CD4-positive, alpha-beta T cell (primary cell): ENCODE results near the gene MED27. TPM values are rescaled to one million over a fixed set of nuclear protein-coding genes. Genes with fewer than 3 reads are reported as not detected.

Experiments used
- ATAC-seq: fragments of 200-7000 bp; cut with Tn5 transposase; one replicate; pipeline ENCODE4 v1.10.0; 2022; ENCODE audit warnings: mild to moderate bottlenecking; ENCODE audit not compliant: poor library complexity
- CTCF ChIA-PET: fragments of 350-600 bp; sonication (Branson Sonifier 250); formaldehyde crosslinking; loops from one replicate; lab custom pipeline; 2021; ENCODE audit warnings: antibody characterized with exemption, inconsistent platforms; lab: Charles Lee
- POLR2A ChIA-PET: fragments of 350-600 bp; sonication (Branson Sonifier 250); formaldehyde crosslinking; loops from one replicate; lab custom pipeline; 2021; ENCODE audit warnings: antibody characterized with exemption, inconsistent platforms; lab: Charles Lee
- DNase-seq, 14 experiments: peaks; one replicate each; pipeline ENCODE4 v3.0.0-alpha.2; 2013 to 2020; ENCODE audit warnings: mixed read lengths in 2 of 14
- H3K27ac ChIP-seq, 2 donors: one replicate each; pipeline versions ENCODE4 v1.5.1 to v1.7.0; 2013; ENCODE audit warnings: low read length in 2 of 2, low read depth in 1 of 2, mild to moderate bottlenecking in 1 of 2
- H3K27me3 ChIP-seq, 2 experiments: 1 replicate in 1 of 2; 2 replicates in 1 of 2; pipeline versions ENCODE4 v1.6.1 to v1.7.0; 2013; ENCODE audit warnings: low read length in 2 of 2, control low read depth in 1 of 2, mild to moderate bottlenecking in 1 of 2, moderate library complexity in 1 of 2; ENCODE audit not compliant: insufficient read depth in 2 of 2, control insufficient read depth in 1 of 2
- H3K36me3 ChIP-seq: one replicate; pipeline ENCODE4 v1.6.1; 2013; ENCODE audit warnings: low read length, control low read depth; ENCODE audit not compliant: insufficient read depth
- H3K4me1 ChIP-seq: one replicate; pipeline ENCODE4 v1.6.1; 2013; ENCODE audit warnings: low read length, control low read depth; ENCODE audit not compliant: insufficient read depth
- H3K4me3 ChIP-seq: one replicate; pipeline ENCODE4 v1.5.1; 2013; ENCODE audit warnings: mild to moderate bottlenecking, low read length, moderate library complexity
- H3K9me3 ChIP-seq, 2 experiments: 1 replicate in 1 of 2; 2 replicates in 1 of 2; pipeline versions ENCODE4 v1.6.1 to v1.7.0; 2013; ENCODE audit warnings: low read length in 2 of 2, mild to moderate bottlenecking in 2 of 2, control low read depth in 1 of 2, moderate library complexity in 1 of 2; ENCODE audit not compliant: control insufficient read depth in 1 of 2, insufficient read depth in 1 of 2
- H3K27ac Mint-ChIP-seq: one replicate; pipeline ENCODE4 v1.8.0; 2020; ENCODE audit warnings: mixed read lengths
- H3K27me3 Mint-ChIP-seq: one replicate; pipeline ENCODE4 v1.8.0; 2021; ENCODE audit warnings: mixed read lengths
- H3K36me3 Mint-ChIP-seq: one replicate; pipeline ENCODE4 v1.8.0; 2021; ENCODE audit warnings: low read depth, mixed read lengths
- H3K4me1 Mint-ChIP-seq: one replicate; pipeline ENCODE4 v1.8.0; 2021; ENCODE audit warnings: low read depth, mixed read lengths
- H3K4me3 Mint-ChIP-seq: one replicate; pipeline ENCODE4 v1.8.0; 2020; ENCODE audit warnings: mild to moderate bottlenecking, mixed read lengths
- H3K9me3 Mint-ChIP-seq: one replicate; pipeline ENCODE4 v1.8.0; 2020; ENCODE audit warnings: mixed read lengths
- intact Hi-C, 2 experiments: fragments of 100-400 bp; cut with DNase I in 1 of 2; cut with micrococcal nuclease in 1 of 2; formaldehyde crosslinking; loops; one replicate each; pipeline versions ENCODE4 v1.15.1 to v1.9.0; 2023 to 2025; cut with DNase I, micrococcal nuclease
- total RNA-seq, 174 experiments: library from RNA in 2 of 174; stranded (reverse) in 2 of 174; gene quantifications; one replicate each; pipeline ENCODE4 v1.2.3 and lab custom pipeline; 2021 to 2026
- TF ChIP-seq, protein P1 (sequence below): fragments of 200-600 bp; IDR thresholded peaks from one replicate; pipeline ENCODE4 v1.8.0; 2022; ENCODE audit warnings: antibody characterized with exemption, mild to moderate bottlenecking

Gene MED27
- total RNA-seq, 2 experiments from 2014 or later: 15.0 to 17.4 TPM

DNA sequence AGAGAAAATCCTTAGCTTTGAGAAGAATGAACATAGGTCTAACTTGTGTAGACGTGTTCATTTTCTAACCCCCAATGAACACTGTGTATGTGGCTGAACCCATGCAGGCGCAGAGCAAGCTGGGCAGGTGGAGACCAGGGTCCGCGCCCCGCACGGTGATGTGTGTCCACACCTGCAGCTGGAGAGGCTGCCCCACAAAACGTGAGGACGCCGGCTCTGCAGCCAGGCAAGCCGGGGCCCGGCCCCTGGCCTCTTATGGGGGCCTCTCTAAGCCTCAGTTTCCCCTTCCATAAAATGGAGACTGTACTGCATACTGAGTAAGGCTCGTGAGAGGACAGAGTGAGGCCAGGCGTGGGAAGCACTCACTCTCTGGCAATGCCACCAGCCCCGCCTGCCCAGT, 215.1 kb downstream of the MED27 start:
- ChIA-PET POLR2A (no interaction called here), CTCF (no interaction called here)

DNA sequence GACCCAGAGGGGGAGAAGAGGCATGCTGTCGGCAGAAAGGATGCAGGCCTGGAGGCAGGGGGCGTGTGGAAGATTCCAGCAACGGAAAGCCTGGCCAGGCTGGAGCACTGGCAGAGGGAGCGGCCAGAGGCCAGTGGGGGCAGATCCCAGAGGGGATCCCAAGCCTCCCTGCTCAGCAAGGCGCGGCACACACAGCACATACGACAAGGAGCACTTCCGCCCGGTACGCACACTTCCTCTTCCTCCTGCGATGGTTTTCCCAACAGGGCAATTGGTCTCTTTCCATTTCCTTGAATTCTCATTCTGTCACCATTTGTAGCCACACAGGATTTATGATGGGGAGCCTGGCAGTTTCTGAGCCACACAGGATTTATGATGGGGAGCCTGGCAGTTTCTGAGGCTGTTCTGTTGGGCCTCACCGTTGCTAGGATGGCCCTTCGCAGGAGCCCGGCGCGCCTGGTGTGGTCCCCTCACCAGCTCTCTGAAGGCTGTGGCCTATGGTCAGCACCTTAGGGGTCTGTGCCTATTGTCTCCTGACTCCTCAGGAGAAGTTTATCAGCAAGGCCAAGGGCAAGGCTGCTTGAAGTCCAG, 216.3 kb downstream of the MED27 start:
- no peak overlapping the region for H3K4me3 ChIP-seq
- no peaks in the 10 kb centered on the region for H3K4me1 ChIP-seq
- Mint-ChIP-seq H3K27ac (no peak overlapping the region), H3K27me3 (no peaks in the 10 kb centered on the region), H3K4me1 (no peaks in the 10 kb centered on the region), H3K36me3 (peaks cover 36% of the 10 kb centered on the region), H3K9me3 (no peaks in the 10 kb centered on the region), H3K4me3 (no peak overlapping the region)
- CTCF ChIA-PET: no interaction called here
- TF ChIP-seq, protein P1, sequence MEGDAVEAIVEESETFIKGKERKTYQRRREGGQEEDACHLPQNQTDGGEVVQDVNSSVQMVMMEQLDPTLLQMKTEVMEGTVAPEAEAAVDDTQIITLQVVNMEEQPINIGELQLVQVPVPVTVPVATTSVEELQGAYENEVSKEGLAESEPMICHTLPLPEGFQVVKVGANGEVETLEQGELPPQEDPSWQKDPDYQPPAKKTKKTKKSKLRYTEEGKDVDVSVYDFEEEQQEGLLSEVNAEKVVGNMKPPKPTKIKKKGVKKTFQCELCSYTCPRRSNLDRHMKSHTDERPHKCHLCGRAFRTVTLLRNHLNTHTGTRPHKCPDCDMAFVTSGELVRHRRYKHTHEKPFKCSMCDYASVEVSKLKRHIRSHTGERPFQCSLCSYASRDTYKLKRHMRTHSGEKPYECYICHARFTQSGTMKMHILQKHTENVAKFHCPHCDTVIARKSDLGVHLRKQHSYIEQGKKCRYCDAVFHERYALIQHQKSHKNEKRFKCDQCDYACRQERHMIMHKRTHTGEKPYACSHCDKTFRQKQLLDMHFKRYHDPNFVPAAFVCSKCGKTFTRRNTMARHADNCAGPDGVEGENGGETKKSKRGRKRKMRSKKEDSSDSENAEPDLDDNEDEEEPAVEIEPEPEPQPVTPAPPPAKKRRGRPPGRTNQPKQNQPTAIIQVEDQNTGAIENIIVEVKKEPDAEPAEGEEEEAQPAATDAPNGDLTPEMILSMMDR: no peak
- no peaks in the 10 kb centered on the region for H3K27me3 ChIP-seq
- no peak for ATAC-seq
- H3K27ac ChIP-seq: no peak overlapping the region
- DNase-seq: no peak
- intact Hi-C loops: no loop called here
- H3K36me3 ChIP-seq: peaks cover 16% of the 10 kb centered on the region
- H3K9me3 ChIP-seq: peaks cover 0 to 5% of the 10 kb centered on the region in 2 experiments
- POLR2A ChIA-PET: no interaction called here

More for the DNA sequence above, 215.1 kb downstream of the MED27 start:
- TF ChIP-seq, protein P1: no peak
- ATAC-seq (no peak), DNase-seq (no peak)
- no peaks in the 10 kb centered on the region for H3K27me3 Mint-ChIP-seq
- no peak overlapping the region for H3K4me3 ChIP-seq
- no peaks in the 10 kb centered on the region for H3K4me1 Mint-ChIP-seq
- no peak overlapping the region for H3K4me3 Mint-ChIP-seq
- H3K36me3 ChIP-seq: peaks cover 15% of the 10 kb centered on the region
- H3K27me3 ChIP-seq: no peaks in the 10 kb centered on the region
- H3K27ac Mint-ChIP-seq: no peak overlapping the region
- no peaks in the 10 kb centered on the region for H3K4me1 ChIP-seq
- no peaks in the 10 kb centered on the region for H3K9me3 Mint-ChIP-seq
- no peak overlapping the region for H3K27ac ChIP-seq
- peaks cover 36% of the 10 kb centered on the region for H3K36me3 Mint-ChIP-seq
- intact Hi-C loops: no loop called here
- peaks cover 0 to under 1% of the 10 kb centered on the region in 2 experiments for H3K9me3 ChIP-seq

DNA sequence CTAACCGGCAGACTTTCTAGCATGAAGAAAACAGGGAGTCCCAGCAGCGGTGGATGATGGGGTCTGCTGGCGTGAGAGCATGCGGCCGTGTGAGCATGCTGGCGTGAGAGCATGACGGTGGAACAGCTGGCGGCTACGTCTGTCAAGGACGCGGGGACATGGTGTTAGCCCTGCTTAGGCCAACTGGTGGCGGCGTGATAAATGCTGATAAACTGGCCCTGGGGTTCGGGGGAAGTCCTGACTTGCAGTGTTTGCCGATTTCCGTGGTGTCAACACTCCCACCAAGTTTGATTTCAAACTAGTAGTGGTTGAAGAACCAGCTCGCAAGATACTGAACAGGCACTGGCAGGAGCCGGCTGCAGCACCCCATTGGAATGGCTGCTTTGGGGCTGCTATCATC, 217.4 kb downstream of the MED27 start:
- TF ChIP-seq, protein P1: no peak
- ATAC-seq: no peak
- no peaks in the 10 kb centered on the region for H3K27me3 Mint-ChIP-seq
- no peak for DNase-seq
- peaks cover 16% of the 10 kb centered on the region for H3K36me3 ChIP-seq
- H3K4me1 ChIP-seq: no peaks in the 10 kb centered on the region
- CTCF ChIA-PET: no interaction called here
- no peaks in the 10 kb centered on the region for H3K9me3 Mint-ChIP-seq
- H3K9me3 ChIP-seq: peaks cover 0 to 5% of the 10 kb centered on the region in 2 experiments
- H3K27ac ChIP-seq: no peak overlapping the region
- no peak overlapping the region for H3K4me3 Mint-ChIP-seq
- H3K27me3 ChIP-seq: no peaks in the 10 kb centered on the region
- peaks cover 36% of the 10 kb centered on the region for H3K36me3 Mint-ChIP-seq
- no peaks in the 10 kb centered on the region for H3K4me1 Mint-ChIP-seq
- no peak overlapping the region for H3K27ac Mint-ChIP-seq
- intact Hi-C loops: no loop called here
- POLR2A ChIA-PET: no interaction called here
- no peak overlapping the region for H3K4me3 ChIP-seq
